Progenitor cell of endocrine pancreas (in vitro differentiated cells): ENCODE measurements around the gene ITCH. TPM values are rescaled to one million over a fixed set of nuclear protein-coding genes. Genes with fewer than 3 reads are reported as not detected.
A peak's percentile ranks its signal among the peaks of the same experiment; 100 is the strongest.

Source experiments
- DNase-seq: peaks from one replicate; pipeline ENCODE4 v3.0.0; 2021; ENCODE audit warnings: low spot score; ENCODE audit not compliant: unreplicated experiment
- H3K27ac Mint-ChIP-seq: 2 replicates; pipeline ENCODE4 v1.8.0; 2021; ENCODE audit warnings: mild to moderate bottlenecking, moderate library complexity, mixed read lengths
- H3K27me3 Mint-ChIP-seq: 2 replicates; pipeline ENCODE4 v1.8.0; 2021; ENCODE audit warnings: mixed read lengths
- H3K36me3 Mint-ChIP-seq: 2 replicates; pipeline ENCODE4 v1.8.0; 2022; ENCODE audit warnings: mixed read lengths; ENCODE audit not compliant: insufficient read depth
- H3K4me1 Mint-ChIP-seq: 2 replicates; pipeline ENCODE4 v1.8.0; 2021; ENCODE audit warnings: low read depth, mixed read lengths
- H3K4me3 Mint-ChIP-seq: 2 replicates; pipeline ENCODE4 v1.8.0; 2021; ENCODE audit warnings: low read depth, mild to moderate bottlenecking, moderate library complexity, mixed read lengths
- H3K9me3 Mint-ChIP-seq: 2 replicates; pipeline ENCODE4 v1.8.0; 2021; ENCODE audit warnings: low read depth, mixed read lengths
- total RNA-seq: library from RNA; stranded (reverse); gene quantifications from 2 replicates; pipeline ENCODE4 v1.2.1, GENCODE V29; 2021
- TF ChIP-seq, protein P1 (sequence below): fragments of 200-600 bp; sonication (generic); IDR thresholded peaks from one replicate; pipeline ENCODE4 v1.5.0; 2021; ENCODE audit warnings: antibody characterized with exemption, mild to moderate bottlenecking; ENCODE audit not compliant: unreplicated experiment

ITCH gene
- total RNA-seq, 1 donor from 2014 or later, result 83.9 TPM

DNA sequence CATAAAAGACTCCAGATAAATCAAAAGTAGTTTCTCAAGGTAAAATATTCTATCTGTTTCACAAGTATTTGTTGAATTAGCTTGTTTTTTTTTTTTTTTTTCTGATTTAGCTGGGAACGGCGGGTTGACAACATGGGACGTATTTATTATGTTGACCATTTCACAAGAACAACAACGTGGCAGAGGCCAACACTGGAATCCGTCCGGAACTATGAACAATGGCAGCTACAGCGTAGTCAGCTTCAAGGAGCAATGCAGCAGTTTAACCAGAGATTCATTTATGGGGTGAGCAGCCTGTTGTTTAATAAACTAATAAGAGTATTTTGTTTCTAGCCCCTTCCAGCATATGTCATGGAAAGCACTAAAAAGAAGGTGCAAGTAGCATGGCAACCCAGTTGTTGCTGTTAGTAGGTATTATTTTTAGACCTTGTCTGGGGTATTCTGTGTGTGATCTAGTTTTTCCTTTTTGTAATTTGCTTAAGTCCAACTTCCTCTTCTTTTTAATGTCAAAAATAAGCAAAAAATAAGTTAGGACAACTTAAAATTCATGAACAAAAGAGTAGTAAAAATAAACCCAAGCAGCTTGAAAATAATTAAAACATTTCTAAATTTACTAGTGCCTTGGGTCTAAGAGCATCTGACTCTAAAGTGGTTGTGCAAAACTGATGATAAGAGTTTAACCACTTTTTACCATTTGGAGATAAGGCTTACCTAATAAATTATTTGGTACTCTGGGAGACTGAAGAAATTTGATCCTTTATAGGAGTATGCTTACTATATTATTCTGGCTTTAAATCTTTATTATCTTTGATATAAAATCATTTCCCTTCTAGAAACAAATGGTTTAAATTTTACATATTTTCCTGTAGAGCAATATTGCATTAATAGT, 82.3 kb downstream of the ITCH start:
- Mint-ChIP-seq H3K36me3 (peaks cover 49% of the 10 kb centered on the region), H3K27me3 (no peaks in the 10 kb centered on the region), H3K4me1 (no peaks in the 10 kb centered on the region), H3K9me3 (no peaks in the 10 kb centered on the region), H3K27ac (peak overlapping the region; percentile 40), H3K4me3 (no peak overlapping the region)
- TF ChIP-seq, protein P1, sequence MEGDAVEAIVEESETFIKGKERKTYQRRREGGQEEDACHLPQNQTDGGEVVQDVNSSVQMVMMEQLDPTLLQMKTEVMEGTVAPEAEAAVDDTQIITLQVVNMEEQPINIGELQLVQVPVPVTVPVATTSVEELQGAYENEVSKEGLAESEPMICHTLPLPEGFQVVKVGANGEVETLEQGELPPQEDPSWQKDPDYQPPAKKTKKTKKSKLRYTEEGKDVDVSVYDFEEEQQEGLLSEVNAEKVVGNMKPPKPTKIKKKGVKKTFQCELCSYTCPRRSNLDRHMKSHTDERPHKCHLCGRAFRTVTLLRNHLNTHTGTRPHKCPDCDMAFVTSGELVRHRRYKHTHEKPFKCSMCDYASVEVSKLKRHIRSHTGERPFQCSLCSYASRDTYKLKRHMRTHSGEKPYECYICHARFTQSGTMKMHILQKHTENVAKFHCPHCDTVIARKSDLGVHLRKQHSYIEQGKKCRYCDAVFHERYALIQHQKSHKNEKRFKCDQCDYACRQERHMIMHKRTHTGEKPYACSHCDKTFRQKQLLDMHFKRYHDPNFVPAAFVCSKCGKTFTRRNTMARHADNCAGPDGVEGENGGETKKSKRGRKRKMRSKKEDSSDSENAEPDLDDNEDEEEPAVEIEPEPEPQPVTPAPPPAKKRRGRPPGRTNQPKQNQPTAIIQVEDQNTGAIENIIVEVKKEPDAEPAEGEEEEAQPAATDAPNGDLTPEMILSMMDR, result no peak
- no peak for DNase-seq

DNA sequence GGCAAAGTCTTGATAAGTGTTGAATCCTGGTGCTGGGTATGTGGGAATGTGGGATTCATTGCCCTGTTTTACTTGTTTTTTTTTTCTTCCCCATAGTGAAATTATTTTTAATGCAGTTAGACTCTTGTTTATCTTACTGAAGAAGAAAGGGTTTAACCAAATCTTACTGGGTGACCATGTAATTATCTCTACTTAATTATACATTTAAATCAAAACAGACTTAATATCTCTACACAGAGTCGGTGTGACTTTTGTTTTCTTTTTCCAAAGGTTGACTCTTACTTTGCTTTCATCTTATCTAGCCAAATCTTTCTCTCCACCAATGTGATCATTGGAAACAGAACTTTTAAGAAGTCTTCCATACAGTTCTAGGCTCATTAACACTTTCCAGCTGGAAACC, 85.4 kb downstream of the ITCH start:
- Mint-ChIP-seq H3K9me3 (no peaks in the 10 kb centered on the region), H3K27me3 (no peaks in the 10 kb centered on the region), H3K36me3 (peaks cover 54% of the 10 kb centered on the region), H3K27ac (peak overlapping the region; percentile 56), H3K4me1 (no peaks in the 10 kb centered on the region), H3K4me3 (no peak overlapping the region)
- DNase-seq, result no peak
- TF ChIP-seq, protein P1, result no peak

DNA sequence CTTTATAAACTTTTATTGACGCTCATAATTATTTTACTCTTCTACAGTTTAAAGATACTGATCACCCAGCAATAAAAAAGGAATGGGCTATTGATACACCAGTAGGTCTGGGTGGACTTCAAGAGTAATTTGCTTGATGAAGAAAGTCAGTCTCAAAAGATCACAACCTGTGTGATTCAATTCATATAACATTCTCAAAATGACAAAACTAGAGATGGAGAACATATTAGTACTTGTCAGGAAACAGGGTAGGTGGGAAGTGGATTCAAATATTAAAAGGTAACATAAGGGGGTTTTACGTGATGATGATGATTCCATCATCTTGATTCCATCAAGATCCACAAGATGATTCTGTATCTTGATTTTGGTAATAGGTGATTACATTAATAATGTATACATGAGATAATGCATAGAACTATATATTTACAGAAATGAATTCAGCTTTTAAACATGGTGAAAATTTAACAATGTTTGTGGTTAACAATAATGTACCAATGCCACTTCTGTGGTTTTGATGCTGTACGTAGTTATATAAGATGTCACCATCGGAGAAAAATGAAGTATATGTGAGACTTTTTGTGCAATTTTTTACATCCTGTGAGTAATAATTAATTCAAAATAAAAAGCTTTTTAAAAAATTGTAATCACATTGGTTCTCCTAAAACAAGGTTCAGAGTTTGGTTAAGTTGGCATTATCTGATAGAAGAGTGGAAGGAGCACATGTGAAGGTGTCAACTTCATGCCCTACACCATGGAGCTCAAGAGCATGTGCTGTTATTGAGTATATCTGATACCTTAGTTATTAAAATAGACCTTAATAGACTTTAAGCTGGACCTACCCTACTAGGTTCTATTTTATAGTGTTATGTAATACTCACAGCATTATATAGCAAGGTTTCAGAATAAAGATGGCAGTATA, 86.9 kb downstream of the ITCH start:
- H3K36me3 Mint-ChIP-seq, result peaks cover 49% of the 10 kb centered on the region
- H3K27ac Mint-ChIP-seq, result no peak overlapping the region
- H3K4me1 Mint-ChIP-seq, result no peaks in the 10 kb centered on the region
- no peaks in the 10 kb centered on the region for H3K27me3 Mint-ChIP-seq
- no peaks in the 10 kb centered on the region for H3K9me3 Mint-ChIP-seq
- H3K4me3 Mint-ChIP-seq, result no peak overlapping the region
- no peak for DNase-seq
- TF ChIP-seq, protein P1, result no peak

DNA sequence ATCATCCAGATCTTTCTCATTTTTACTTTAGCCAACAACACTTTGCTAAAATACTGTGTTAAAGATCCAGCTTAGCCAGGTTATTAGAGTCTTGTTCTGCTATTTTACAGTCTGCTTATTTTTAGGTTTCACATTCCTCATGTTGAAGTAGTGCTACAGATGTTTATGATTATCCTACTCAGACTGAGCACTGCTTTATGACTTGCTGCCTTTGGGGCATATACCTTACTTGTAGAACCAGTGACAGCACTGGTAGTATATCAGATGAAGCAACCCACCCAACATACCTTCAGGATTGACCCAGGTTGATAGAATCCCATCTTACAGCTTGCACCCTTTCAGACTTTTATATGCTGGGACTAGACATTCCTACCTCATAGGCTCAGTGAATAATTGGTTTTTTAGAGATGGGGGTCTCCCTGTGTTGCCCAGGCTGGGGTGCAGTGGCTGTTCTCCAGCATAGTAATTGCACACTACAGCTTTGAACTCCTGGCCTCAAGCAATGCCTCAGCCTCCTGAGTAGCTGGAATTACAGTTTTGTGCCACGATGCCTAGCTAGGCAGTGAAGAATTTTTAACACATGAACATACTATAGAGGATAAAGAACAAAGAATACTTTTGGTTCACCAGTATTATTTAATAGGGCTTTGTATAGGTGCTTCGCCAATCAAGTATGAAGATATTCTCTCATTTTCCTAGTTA, 89.4 kb downstream of the ITCH start:
- H3K9me3 Mint-ChIP-seq, result no peaks in the 10 kb centered on the region
- peaks cover 37% of the 10 kb centered on the region for H3K36me3 Mint-ChIP-seq
- H3K27ac Mint-ChIP-seq, result peak overlapping the region; percentile 2
- H3K27me3 Mint-ChIP-seq, result no peaks in the 10 kb centered on the region
- no peak for DNase-seq
- H3K4me3 Mint-ChIP-seq, result no peak overlapping the region
- no peaks in the 10 kb centered on the region for H3K4me1 Mint-ChIP-seq
- TF ChIP-seq, protein P1, result no peak

DNA sequence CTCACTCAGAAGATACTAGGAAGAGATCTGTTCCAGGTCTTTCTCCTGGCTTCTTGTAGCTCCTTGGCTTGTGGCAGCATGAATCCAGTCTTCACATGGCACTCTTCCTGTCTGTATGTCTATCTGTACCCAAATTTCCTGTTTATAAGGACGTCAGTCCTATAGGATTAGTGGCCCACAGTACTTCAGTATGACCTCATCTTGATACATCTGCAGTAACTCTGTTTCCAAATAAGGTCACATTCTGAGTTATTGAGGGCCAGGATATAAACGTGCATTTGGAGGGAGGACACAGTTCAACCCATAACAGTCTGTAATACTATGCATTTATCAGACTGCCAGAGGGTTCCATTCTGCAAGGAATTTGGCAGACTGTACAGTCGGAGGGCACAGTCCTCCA, 95.6 kb downstream of the ITCH start:
- H3K4me1 Mint-ChIP-seq, result no peaks in the 10 kb centered on the region
- H3K36me3 Mint-ChIP-seq, result peaks cover 23% of the 10 kb centered on the region
- TF ChIP-seq, protein P1, result no peak
- H3K9me3 Mint-ChIP-seq, result no peaks in the 10 kb centered on the region
- peak overlapping the region; percentile 62 for H3K27ac Mint-ChIP-seq
- H3K4me3 Mint-ChIP-seq, result no peak overlapping the region
- no peak for DNase-seq
- no peaks in the 10 kb centered on the region for H3K27me3 Mint-ChIP-seq
